ENCODE measurements around the gene KCNAB1. TPM values are rescaled to one million over a fixed set of nuclear protein-coding genes. Genes with fewer than 3 reads are reported as not detected.

KCNAB1 gene
- total RNA-seq, 4 donors from 2014 or later: 0.38 to 1.5 (median 0.49) TPM

- no peaks in the 10 kb centered on the region for H3K4me1 ChIP-seq
- H3K36me3 ChIP-seq: no peaks in the 10 kb centered on the region
- TF ChIP-seq POLR2A (IDR thresholded peaks at IDR 0.05) (no peak), EP300 (IDR thresholded peaks at IDR 0.05) (no peak), POLR2AphosphoS5 (IDR thresholded peaks at IDR 0.05) (no peak), CTCF (IDR thresholded peaks at IDR 0.05) (no peak)
- no peaks in the 10 kb centered on the region for H3K27me3 ChIP-seq
- 70% methylated on average over 3 of the region's 3 CpGs for WGBS
- no peaks in the 10 kb centered on the region for H3K9me3 ChIP-seq
- no peak overlapping the region for H3K27ac ChIP-seq
- DNase-seq (ENCODE audit: low spot score in 2 of 2): no peak
- no peak overlapping the region for H3K4me3 ChIP-seq
These were observed 132.3 kb downstream of the KCNAB1 start for GRCh38 chr3:156252656-156253055.

- no peak overlapping the region for H3K27ac ChIP-seq
- no peak overlapping the region for H3K4me3 ChIP-seq
- H3K36me3 ChIP-seq: no peaks in the 10 kb centered on the region
- no peaks in the 10 kb centered on the region for H3K4me1 ChIP-seq
- 92% methylated on average over 1 of the region's 1 CpG for WGBS
- DNase-seq (ENCODE audit: low spot score in 2 of 2): no peak
- no peaks in the 10 kb centered on the region for H3K27me3 ChIP-seq
- H3K9me3 ChIP-seq: no peaks in the 10 kb centered on the region
- TF ChIP-seq EP300 (IDR thresholded peaks at IDR 0.05): no peak
- no peak for TF ChIP-seq POLR2AphosphoS5 (IDR thresholded peaks at IDR 0.05)
- TF ChIP-seq POLR2A (IDR thresholded peaks at IDR 0.05): no peak
- no peak for TF ChIP-seq CTCF (IDR thresholded peaks at IDR 0.05)
These were observed 132.8 kb downstream of the KCNAB1 start for GRCh38 chr3:156253150-156253549.

DNA sequence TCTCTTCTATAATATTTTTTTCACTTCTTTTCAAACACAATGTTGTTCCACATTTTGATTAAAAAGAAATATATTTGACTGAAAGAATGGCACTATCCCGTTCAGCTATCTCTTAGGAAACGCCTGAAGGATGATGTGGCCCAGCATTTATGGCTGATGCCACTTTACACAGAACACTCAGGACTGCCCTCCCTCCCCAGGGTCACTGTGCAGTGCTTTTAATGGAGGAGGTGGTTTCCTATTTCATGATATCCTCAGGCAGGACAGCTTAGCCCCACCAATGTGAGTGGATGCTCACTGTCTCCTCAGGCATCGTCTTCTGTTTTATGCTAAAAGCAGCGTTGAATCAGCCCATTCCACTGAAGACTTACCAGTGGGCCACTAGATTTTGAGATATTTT, 135.9 kb downstream of the KCNAB1 start:
- Histone ChIP-seq H3K27ac (no peak overlapping the region), H3K27me3 (no peaks in the 10 kb centered on the region), H3K4me3 (no peak overlapping the region), H3K9me3 (no peaks in the 10 kb centered on the region), H3K36me3 (no peaks in the 10 kb centered on the region), H3K4me1 (no peaks in the 10 kb centered on the region)
- TF ChIP-seq POLR2A (IDR thresholded peaks at IDR 0.05) (no peak), CTCF (IDR thresholded peaks at IDR 0.05) (no peak), POLR2AphosphoS5 (IDR thresholded peaks at IDR 0.05) (no peak), EP300 (IDR thresholded peaks at IDR 0.05) (no peak)
- WGBS: 85% methylated on average over 4 of the region's 4 CpGs
- DNase-seq (ENCODE audit: low spot score in 2 of 2): no peak

DNA sequence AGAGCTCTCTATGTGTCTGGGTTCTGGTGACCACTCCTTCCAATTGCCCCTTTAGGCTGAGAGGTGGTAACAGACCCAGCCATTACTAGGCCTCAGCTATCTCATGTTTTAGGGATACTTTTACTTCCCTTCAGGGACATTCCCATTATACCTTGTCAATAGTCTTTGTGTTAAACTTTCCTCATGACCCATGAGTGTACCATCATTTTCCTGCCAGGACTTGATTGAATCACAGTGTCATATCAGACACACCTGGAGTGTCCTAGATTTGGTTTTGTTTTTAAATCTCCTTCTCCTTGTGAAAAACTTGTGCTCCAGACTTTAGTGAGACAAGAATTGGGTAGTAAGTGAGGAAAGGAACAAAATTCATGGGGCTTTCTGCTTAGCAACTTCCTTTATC, 136.6 kb downstream of the KCNAB1 start:
- H3K27me3 ChIP-seq: no peaks in the 10 kb centered on the region
- no peak overlapping the region for H3K4me3 ChIP-seq
- no peak for DNase-seq (ENCODE audit: low spot score in 2 of 2)
- no peaks in the 10 kb centered on the region for H3K36me3 ChIP-seq
- H3K27ac ChIP-seq: no peak overlapping the region
- H3K4me1 ChIP-seq: no peaks in the 10 kb centered on the region
- TF ChIP-seq EP300 (IDR thresholded peaks at IDR 0.05) (no peak), POLR2AphosphoS5 (IDR thresholded peaks at IDR 0.05) (no peak), POLR2A (IDR thresholded peaks at IDR 0.05) (no peak), CTCF (IDR thresholded peaks at IDR 0.05) (no peak)
- H3K9me3 ChIP-seq: no peaks in the 10 kb centered on the region

DNA sequence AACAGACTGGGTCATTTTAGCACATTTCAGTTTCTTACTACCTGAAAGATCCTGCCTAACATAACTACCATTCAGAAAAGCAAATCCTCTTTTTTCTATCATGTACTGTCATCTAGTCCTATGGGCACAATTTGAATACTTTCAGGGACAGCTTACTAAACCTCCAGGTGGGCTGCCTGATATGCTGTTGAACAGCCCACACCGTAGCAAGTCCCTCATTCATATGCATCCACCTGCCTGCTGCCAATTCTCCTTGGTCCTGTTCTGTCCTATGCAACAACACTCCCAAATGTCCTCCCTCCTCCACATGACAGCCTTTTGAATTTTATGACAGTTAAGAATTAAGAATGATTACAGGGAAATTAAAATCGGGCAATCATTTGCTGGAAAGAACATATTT, 137.9 kb downstream of the KCNAB1 start:
- H3K4me1 ChIP-seq: no peaks in the 10 kb centered on the region

More for the DNA sequence above, 137.9 kb downstream of the KCNAB1 start:
- no peak overlapping the region for H3K4me3 ChIP-seq
- DNase-seq (ENCODE audit: low spot score in 2 of 2): no peak
- H3K27me3 ChIP-seq: no peaks in the 10 kb centered on the region
- no peak overlapping the region for H3K27ac ChIP-seq
- no peaks in the 10 kb centered on the region for H3K36me3 ChIP-seq
- 62% methylated on average over 2 of the region's 2 CpGs for WGBS
- no peak for TF ChIP-seq CTCF (IDR thresholded peaks at IDR 0.05)
- TF ChIP-seq POLR2A (IDR thresholded peaks at IDR 0.05): no peak
- no peak for TF ChIP-seq POLR2AphosphoS5 (IDR thresholded peaks at IDR 0.05)
- no peaks in the 10 kb centered on the region for H3K9me3 ChIP-seq

All from suprapubic skin (tissue), 4 donors.